ENCODE results near the gene MTNR1B.

The MTNR1B gene

GRCh38 chr11:92967178-92967577 is 2.3 kb upstream of the MTNR1B start:
- no peaks in the 10 kb centered on the region for H3K27me3 ChIP-seq (ENCODE audit: insufficient read depth, poor library complexity, severe bottlenecking)
- no peak overlapping the region for H3K4me3 ChIP-seq (replicated peaks; ENCODE audit: insufficient read depth, low read length)
- H3K27ac ChIP-seq (replicated peaks), result no peak overlapping the region
- TF ChIP-seq REST (IDR thresholded peaks at IDR 0.05; ENCODE audit: insufficient replicate concordance, low read depth), result no peak
- no peak for TF ChIP-seq POLR2AphosphoS5 (IDR thresholded peaks at IDR 0.05; ENCODE audit: low read depth)
- no peak for TF ChIP-seq SPI1 (IDR thresholded peaks at IDR 0.05; ENCODE audit: borderline replicate concordance, low read depth)
- no peak for TF ChIP-seq CTCF (IDR thresholded peaks at IDR 0.05; ENCODE audit: insufficient read depth, low read length)
- TF ChIP-seq GABPA (IDR thresholded peaks at IDR 0.05; ENCODE audit: low read depth), result no peak
- no peak for DNase-seq (ENCODE audit: low read depth in 1 of 2, low spot score in 1 of 2)

- DNase-seq (ENCODE audit: low read depth in 1 of 2, low spot score in 1 of 2), result no peak
- Histone ChIP-seq H3K27me3 (ENCODE audit: insufficient read depth, poor library complexity, severe bottlenecking) (no peaks in the 10 kb centered on the region), H3K27ac (replicated peaks) (no peak overlapping the region), H3K4me3 (replicated peaks; ENCODE audit: insufficient read depth, low read length) (no peak overlapping the region)
- no peak for TF ChIP-seq CTCF (IDR thresholded peaks at IDR 0.05; ENCODE audit: insufficient read depth, low read length)
- no peak for TF ChIP-seq POLR2AphosphoS5 (IDR thresholded peaks at IDR 0.05; ENCODE audit: low read depth)
- no peak for TF ChIP-seq REST (IDR thresholded peaks at IDR 0.05; ENCODE audit: insufficient replicate concordance, low read depth)
Measured at GRCh38 chr11:92967867-92968266, 1.6 kb upstream of the MTNR1B start.

- DNase-seq (ENCODE audit: low read depth in 1 of 2, low spot score in 1 of 2), result no peak
- no peaks in the 10 kb centered on the region for H3K27me3 ChIP-seq (ENCODE audit: insufficient read depth, poor library complexity, severe bottlenecking)
- no peak overlapping the region for H3K4me3 ChIP-seq (replicated peaks; ENCODE audit: insufficient read depth, low read length)
- no peak overlapping the region for H3K27ac ChIP-seq (replicated peaks)
- TF ChIP-seq CTCF (IDR thresholded peaks at IDR 0.05; ENCODE audit: insufficient read depth, low read length) (no peak), GABPA (IDR thresholded peaks at IDR 0.05; ENCODE audit: low read depth) (no peak), POLR2AphosphoS5 (IDR thresholded peaks at IDR 0.05; ENCODE audit: low read depth) (no peak), REST (IDR thresholded peaks at IDR 0.05; ENCODE audit: insufficient replicate concordance, low read depth) (no peak), SPI1 (IDR thresholded peaks at IDR 0.05; ENCODE audit: borderline replicate concordance, low read depth) (no peak)
Measured at GRCh38 chr11:92969293-92969633, 188 bp upstream of the MTNR1B start.
